HepG2 (cell line): ENCODE data around the gene MATN1. TPM values are rescaled to one million over a fixed set of nuclear protein-coding genes. Genes with fewer than 3 reads are reported as not detected.

Source experiments
- ATAC-seq: fragments of 200-7000 bp; cut with Tn5 transposase; 3 replicates; pipeline ENCODE4 v1.9.1; 2020; ENCODE audit warnings: mild to moderate bottlenecking, moderate library complexity
- BruUV-seq: library from RNA; stranded (reverse); fragments of 400-500 nt; replicated peaks from 2 replicates; lab custom pipeline; 2021; lab: Mats Ljungman, UMichigan
- CTCF ChIA-PET: fragments of 300-600 bp; formaldehyde crosslinking; extraction: SDS; loops from one replicate; lab custom pipeline; 2021; ENCODE audit warnings: low total read pairs, inconsistent platforms, low intra/inter-chr PET ratio; lab: Yijun Ruan, JAX
- POLR2A ChIA-PET: fragments of 350-600 bp; sonication (Branson Sonifier 250); formaldehyde crosslinking; loops from one replicate; lab custom pipeline; 2020; ENCODE audit warnings: antibody characterized with exemption, inconsistent platforms; lab: Yijun Ruan, JAX
- DNase-seq: peaks from one replicate; pipeline ENCODE4 v3.0.0-alpha.2; 2015; ENCODE audit warnings: low spot score
- FAIRE-seq: peaks from 3 replicates; lab custom pipeline; 2011; peaks lifted over from hg19 to GRCh38; lab: Jason Lieb, UNC
- H2AFZ ChIP-seq: one replicate; pipeline ENCODE4 v1.6.1; 2011; ENCODE audit warnings: low read length, inconsistent platforms
- H3K27ac ChIP-seq: fragments of 300-600 bp; 3 replicates; pipeline ENCODE4 v1.8.0; 2011; ENCODE audit warnings: mixed run types, mild to moderate bottlenecking, mixed read lengths, low read length, inconsistent platforms; ENCODE audit not compliant: insufficient read depth; ENCODE audit errors: extremely low read length
- H3K27me3 ChIP-seq, 2 experiments: fragments of 200-600 bp in 1 of 2; 2 replicates in 1 of 2; 3 replicates in 1 of 2; pipeline versions ENCODE4 v1.6.0 to v1.8.0; 2011; ENCODE audit warnings: low read length in 2 of 2, mild to moderate bottlenecking in 2 of 2, moderate library complexity in 2 of 2, inconsistent platforms in 1 of 2; ENCODE audit not compliant: insufficient read depth in 2 of 2, control insufficient read depth in 1 of 2
- H3K36me3 ChIP-seq, 2 experiments: fragments of 200-600 bp in 1 of 2; replicated peaks in 1 of 2; 2 replicates in 1 of 2; 3 replicates in 1 of 2; pipeline versions ENCODE4 v1.5.1 to v1.8.0; 2011; ENCODE audit warnings: low read length in 2 of 2, inconsistent platforms in 1 of 2; ENCODE audit not compliant: insufficient read depth in 2 of 2, control insufficient read depth in 1 of 2
- H3K4me1 ChIP-seq: 2 replicates; pipeline ENCODE4 v1.5.1; 2012; ENCODE audit warnings: low read length, inconsistent platforms; ENCODE audit not compliant: insufficient read depth
- H3K4me2 ChIP-seq: 2 replicates; pipeline ENCODE4 v1.6.0; 2011; ENCODE audit warnings: low read depth, low read length, inconsistent platforms
- H3K4me3 ChIP-seq, 3 experiments: fragments of 200-600 bp in 1 of 3; sonication (generic), shearing (Covaris generic) in 1 of 3; replicated peaks in 1 of 3; 2 replicates each; pipeline ENCODE4 v1.5.1; 2011 to 2016; ENCODE audit warnings: low read length in 3 of 3, inconsistent platforms in 2 of 3, low read depth in 2 of 3, mild to moderate bottlenecking in 2 of 3, control low read depth in 1 of 3, mixed read lengths in 1 of 3; ENCODE audit not compliant: insufficient read depth in 1 of 3
- H3K79me2 ChIP-seq: one replicate; pipeline ENCODE4 v1.6.1; 2011; ENCODE audit warnings: low read length, inconsistent platforms; ENCODE audit not compliant: insufficient read depth
- H3K9ac ChIP-seq: 2 replicates; pipeline ENCODE4 v1.6.0; 2011; ENCODE audit warnings: mild to moderate bottlenecking, low read depth, low read length, inconsistent platforms; ENCODE audit not compliant: insufficient read depth
- H3K9me3 ChIP-seq: 2 replicates; pipeline ENCODE4 v1.5.1; 2012; ENCODE audit warnings: mild to moderate bottlenecking, low read length
- H4K20me1 ChIP-seq: 2 replicates; pipeline ENCODE4 v1.6.0; 2011; ENCODE audit warnings: inconsistent platforms, mild to moderate bottlenecking, low read length, moderate library complexity; ENCODE audit not compliant: insufficient read depth
- ZBTB49 ChIP-seq: sonication (generic); formaldehyde crosslinking; IDR thresholded peaks from 2 replicates; pipeline ENCODE4 v1.4.0; 2020; ENCODE audit warnings: missing genetic modification reagents, borderline replicate concordance
- ZNF740 ChIP-seq: sonication (generic); formaldehyde crosslinking; IDR thresholded peaks from 2 replicates; pipeline ENCODE4 v1.4.0; 2020; ENCODE audit warnings: missing genetic modification reagents
- ZNF878 ChIP-seq: sonication (generic); formaldehyde crosslinking; IDR thresholded peaks from 2 replicates; pipeline ENCODE4 v1.8.1; 2023; ENCODE audit warnings: mild to moderate bottlenecking, missing genetic modification reagents, moderate library complexity
- WGBS: methylation state at CpG from one replicate; pipeline ENCODE4 v1.1.6; 2017; ENCODE audit warnings: low lambda C conversion rate; 5-methylcytosine and 5-hydroxymethylcytosine counted together
- in situ Hi-C: cut with HindIII; loops from 2 replicates; pipeline ENCODE4 v1.10.0; 2017; ENCODE audit warnings: low pct_unique_long_range_greater_than_20kb; ENCODE audit not compliant: extremely low pct_ligation_motif_present
- intact Hi-C: fragments of 100-400 bp; cut with micrococcal nuclease; formaldehyde crosslinking; loops from one replicate; pipeline ENCODE4 v1.10.0; 2022; ENCODE audit not compliant: unreplicated experiment
- polyA plus RNA-seq, 8 experiments: library from polyadenylated mRNA; depleted of rRNA in 3 of 8; stranded (reverse) in 7 of 8; unstranded in 1 of 8; fragments of >200 nt; fragmentation: Illumina TruSeq in 4 of 8; extraction: Trizol in 4 of 8; gene quantifications; 2 replicates each; pipeline versions ENCODE4 v1.2.1 to v1.2.3, GENCODE V29; 2011 to 2016; ENCODE audit warnings: low read depth in 4 of 8, missing spikeins in 1 of 8, mixed read lengths in 1 of 8; ENCODE audit not compliant: insufficient read depth in 1 of 8
- total RNA-seq, 5 experiments: library from RNA; depleted of rRNA; stranded (reverse); fragments of >200 nt; fragmentation: Illumina TruSeq; extraction: Trizol; gene quantifications; 2 replicates each; pipeline ENCODE4 v1.2.3, GENCODE V29; 2016; ENCODE audit warnings: low read depth in 1 of 5
- TF ChIP-seq, protein P1 (sequence below), 2 experiments: fragments of 450-650 bp in 1 of 2; sonication (generic) in 1 of 2; formaldehyde crosslinking in 1 of 2; IDR thresholded peaks; 2 replicates each; pipeline versions ENCODE4 v1.6.1 to v1.8.0; 2016 to 2022; ENCODE audit warnings: antibody characterized with exemption in 1 of 2, mild to moderate bottlenecking in 1 of 2, missing genetic modification reagents in 1 of 2
- TF ChIP-seq, protein P2 (sequence below): IDR thresholded peaks from 2 replicates; pipeline ENCODE4 v1.6.1; 2016

Gene MATN1
- total and polyA plus RNA-seq, 2 of the 13 experiments (the other 11 are each of a cell fraction or from before 2014, with no cell fraction given) = 0.04 to 0.05 TPM

- POLR2A ChIA-PET = no interaction called here
- no TSS peak for BruUV-seq
- H3K4me2 ChIP-seq = no peak overlapping the region
- FAIRE-seq = no peak
- peaks cover 11% of the 10 kb centered on the region for H3K9me3 ChIP-seq
- 19% methylated on average over 4 of the region's 4 CpGs for WGBS
- ATAC-seq = no peak
- CTCF ChIA-PET = no interaction called here
- H3K36me3 ChIP-seq = no peaks in the 10 kb centered on the region
- no peaks in the 10 kb centered on the region for H4K20me1 ChIP-seq
- H3K9ac ChIP-seq = no peak overlapping the region
- 0 out of 5 replicates have a peak, but pooled peaks cover 0 to 4% of the 10 kb centered on the region in 2 experiments for H3K27me3 ChIP-seq
- no peak overlapping the region for H3K4me3 ChIP-seq
- in situ Hi-C loops (loop anchor here (10.0 kb wide), 1 partner anchor 1469 kb away; no protein-coding TSS in a partner anchor), intact Hi-C loops (no loop called here)
- H3K27ac ChIP-seq = no peak overlapping the region
- no peaks in the 10 kb centered on the region for H3K79me2 ChIP-seq
- peaks cover 5% of the 10 kb centered on the region for H3K4me1 ChIP-seq
- no peak overlapping the region for H2AFZ ChIP-seq
- DNase-seq = no peak
- TF ChIP-seq ZBTB49 (CRISPR knock-in tag) (no peak), ZNF878 (no peak), ZNF740 (no peak)
- TF ChIP-seq, protein P1, sequence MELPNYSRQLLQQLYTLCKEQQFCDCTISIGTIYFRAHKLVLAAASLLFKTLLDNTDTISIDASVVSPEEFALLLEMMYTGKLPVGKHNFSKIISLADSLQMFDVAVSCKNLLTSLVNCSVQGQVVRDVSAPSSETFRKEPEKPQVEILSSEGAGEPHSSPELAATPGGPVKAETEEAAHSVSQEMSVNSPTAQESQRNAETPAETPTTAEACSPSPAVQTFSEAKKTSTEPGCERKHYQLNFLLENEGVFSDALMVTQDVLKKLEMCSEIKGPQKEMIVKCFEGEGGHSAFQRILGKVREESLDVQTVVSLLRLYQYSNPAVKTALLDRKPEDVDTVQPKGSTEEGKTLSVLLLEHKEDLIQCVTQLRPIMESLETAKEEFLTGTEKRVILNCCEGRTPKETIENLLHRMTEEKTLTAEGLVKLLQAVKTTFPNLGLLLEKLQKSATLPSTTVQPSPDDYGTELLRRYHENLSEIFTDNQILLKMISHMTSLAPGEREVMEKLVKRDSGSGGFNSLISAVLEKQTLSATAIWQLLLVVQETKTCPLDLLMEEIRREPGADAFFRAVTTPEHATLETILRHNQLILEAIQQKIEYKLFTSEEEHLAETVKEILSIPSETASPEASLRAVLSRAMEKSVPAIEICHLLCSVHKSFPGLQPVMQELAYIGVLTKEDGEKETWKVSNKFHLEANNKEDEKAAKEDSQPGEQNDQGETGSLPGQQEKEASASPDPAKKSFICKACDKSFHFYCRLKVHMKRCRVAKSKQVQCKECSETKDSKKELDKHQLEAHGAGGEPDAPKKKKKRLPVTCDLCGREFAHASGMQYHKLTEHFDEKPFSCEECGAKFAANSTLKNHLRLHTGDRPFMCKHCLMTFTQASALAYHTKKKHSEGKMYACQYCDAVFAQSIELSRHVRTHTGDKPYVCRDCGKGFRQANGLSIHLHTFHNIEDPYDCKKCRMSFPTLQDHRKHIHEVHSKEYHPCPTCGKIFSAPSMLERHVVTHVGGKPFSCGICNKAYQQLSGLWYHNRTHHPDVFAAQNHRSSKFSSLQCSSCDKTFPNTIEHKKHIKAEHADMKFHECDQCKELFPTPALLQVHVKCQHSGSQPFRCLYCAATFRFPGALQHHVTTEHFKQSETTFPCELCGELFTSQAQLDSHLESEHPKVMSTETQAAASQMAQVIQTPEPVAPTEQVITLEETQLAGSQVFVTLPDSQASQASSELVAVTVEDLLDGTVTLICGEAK (IDR thresholded peaks at IDR 0.05) = no peak
- TF ChIP-seq, protein P1 (CRISPR knock-in tag; IDR thresholded peaks at IDR 0.05) = no peak
- TF ChIP-seq, protein P2, sequence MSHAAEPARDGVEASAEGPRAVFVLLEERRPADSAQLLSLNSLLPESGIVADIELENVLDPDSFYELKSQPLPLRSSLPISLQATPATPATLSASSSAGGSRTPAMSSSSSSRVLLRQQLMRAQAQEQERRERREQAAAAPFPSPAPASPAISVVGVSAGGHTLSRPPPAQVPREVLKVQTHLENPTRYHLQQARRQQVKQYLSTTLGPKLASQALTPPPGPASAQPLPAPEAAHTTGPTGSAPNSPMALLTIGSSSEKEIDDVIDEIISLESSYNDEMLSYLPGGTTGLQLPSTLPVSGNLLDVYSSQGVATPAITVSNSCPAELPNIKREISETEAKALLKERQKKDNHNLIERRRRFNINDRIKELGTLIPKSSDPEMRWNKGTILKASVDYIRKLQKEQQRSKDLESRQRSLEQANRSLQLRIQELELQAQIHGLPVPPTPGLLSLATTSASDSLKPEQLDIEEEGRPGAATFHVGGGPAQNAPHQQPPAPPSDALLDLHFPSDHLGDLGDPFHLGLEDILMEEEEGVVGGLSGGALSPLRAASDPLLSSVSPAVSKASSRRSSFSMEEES (CRISPR knock-in tag) = no peak
Observed at GRCh38 chr1:30714025-30714424, 9.4 kb downstream of the MATN1 start.
